VCaP (cell line): ENCODE data around the gene STARD13.

Experiments used
- H3K27ac ChIP-seq: fragments of 450-650 bp; 2 replicates; pipeline ENCODE4 v1.5.1; 2017
- CTCF ChIP-seq: fragments of 450-650 bp; conservative IDR thresholded peaks from 2 replicates; pipeline ENCODE4 v1.5.1; 2017; ENCODE audit warnings: mild to moderate bottlenecking, moderate library complexity

STARD13 gene

DNA sequence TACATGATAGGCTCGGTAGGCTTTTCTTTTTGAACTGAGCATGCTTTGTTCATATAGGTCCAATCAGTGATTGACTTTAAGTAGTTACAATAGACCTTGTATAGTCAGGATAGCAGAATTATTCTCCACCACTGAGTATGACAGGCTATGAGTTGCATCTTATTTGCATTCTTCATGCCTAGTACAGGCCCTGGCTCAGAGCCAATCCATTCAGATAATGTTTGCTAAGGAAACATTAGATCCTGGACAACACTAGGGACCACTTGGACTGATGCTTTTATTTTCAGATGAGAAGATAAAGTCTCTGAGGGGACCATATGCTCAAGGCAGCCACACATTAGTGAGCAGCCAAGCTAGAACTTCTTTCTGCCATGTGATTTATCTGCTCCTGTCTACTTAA, 135.4 kb downstream of the STARD13 start:
- no peak for TF ChIP-seq CTCF
- H3K27ac ChIP-seq, result no peak overlapping the region

- no peak overlapping the region for H3K27ac ChIP-seq
- TF ChIP-seq CTCF, result no peak
Observed at GRCh38 chr13:33147832-33148231, 137.7 kb downstream of the STARD13 start.

DNA sequence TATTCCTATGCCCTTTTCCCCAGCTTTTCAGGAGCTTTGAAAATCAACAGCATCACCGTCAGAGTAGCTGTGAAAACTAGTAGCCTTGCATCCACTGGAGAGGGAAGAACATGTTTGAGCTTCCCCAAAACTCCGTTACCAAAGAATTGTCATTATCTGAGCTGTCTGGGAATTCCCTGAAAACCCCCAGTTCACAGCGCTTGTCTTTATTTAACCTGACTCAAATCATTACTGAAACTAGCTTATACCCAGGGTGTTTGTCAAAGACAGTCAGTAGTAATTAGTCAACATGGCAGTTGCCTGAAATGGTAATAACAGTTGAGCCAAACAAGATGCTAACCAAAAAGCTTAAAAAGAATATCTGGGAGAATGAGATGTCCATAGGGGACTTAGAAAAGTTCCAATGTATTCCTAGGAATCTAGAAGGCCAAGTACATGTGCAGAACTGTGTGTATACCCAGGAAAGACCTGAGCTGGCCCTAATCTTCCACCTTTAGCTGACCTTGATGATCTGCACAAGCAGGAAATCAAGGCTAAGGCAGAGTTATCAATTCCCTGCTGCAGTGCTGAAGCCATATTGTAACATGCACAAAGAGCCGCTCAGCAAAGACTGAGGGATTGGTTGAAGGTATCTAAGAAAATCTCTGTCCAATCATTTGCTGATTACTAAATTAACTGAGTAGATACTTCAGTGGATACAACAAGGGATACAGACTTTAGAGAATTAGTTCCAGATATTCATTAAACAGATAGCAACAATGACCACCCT, 138.5 kb downstream of the STARD13 start:
- no peak overlapping the region for H3K27ac ChIP-seq
- no peak for TF ChIP-seq CTCF

DNA sequence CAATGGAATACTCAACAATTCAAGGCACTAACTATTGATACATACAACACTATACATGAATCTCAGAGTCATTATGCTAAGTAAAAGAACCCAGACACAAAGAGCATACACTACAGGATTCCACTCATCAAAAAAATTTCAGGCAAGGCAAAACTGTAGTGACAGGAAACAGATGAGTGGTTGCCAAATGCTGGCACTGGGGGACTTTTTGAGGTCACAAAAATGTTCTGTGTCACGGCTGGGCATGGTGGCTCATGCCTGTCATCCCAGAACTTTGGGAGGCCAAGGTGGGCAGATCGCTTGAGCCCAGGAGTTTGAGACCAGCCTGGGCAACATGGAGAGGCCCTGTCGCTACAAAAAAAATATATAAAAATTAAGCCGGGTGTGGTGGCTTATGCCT, 139.9 kb downstream of the STARD13 start:
- no peak overlapping the region for H3K27ac ChIP-seq
- TF ChIP-seq CTCF, result no peak

- TF ChIP-seq CTCF, result no peak
Observed at GRCh38 chr13:33144358-33144784, 141.2 kb downstream of the STARD13 start.

DNA sequence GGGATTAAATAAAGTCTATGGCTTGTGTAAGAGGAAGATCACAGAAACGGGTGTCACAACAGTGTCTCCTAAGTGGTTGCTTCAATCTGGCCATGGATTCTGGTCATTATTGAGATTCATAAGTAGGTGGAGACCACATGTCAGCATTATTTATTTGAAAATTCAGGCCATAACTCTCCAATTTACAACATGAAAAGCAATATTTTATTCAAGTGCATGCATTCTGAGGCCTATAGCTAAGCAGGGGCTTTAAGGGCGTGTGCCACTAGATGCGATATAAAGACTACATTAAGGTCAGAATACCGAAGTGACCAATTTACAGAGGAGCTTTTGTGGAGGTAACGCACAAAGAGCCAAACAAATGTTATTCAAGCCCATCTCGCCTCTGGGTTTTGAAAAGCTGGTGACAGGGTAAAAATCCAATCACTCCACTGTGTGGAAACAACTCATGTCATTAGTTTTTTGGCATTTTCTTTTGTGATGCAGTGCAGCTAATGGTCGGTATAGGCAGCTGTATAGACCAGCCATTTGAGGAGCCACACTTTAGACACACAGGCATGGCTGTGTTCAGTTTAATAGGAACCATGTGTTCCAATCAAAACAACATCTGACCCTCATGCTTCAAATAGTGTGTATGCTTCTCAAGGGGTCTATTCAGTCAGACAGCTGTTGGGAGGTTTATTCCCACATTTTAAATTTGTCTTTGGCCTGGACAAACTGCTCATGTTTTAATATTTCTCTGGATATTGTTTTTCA, 145.6 kb downstream of the STARD13 start:
- H3K27ac ChIP-seq, result no peak overlapping the region
- no peak for TF ChIP-seq CTCF

More at GRCh38 chr13:33144358-33144784, 141.2 kb downstream of the STARD13 start:
- no peak overlapping the region for H3K27ac ChIP-seq

GRCh38 chr13:33139184-33139583, 146.4 kb downstream of the STARD13 start:
- H3K27ac ChIP-seq, result no peak overlapping the region
- TF ChIP-seq CTCF, result no peak
